HFFc6 (cell line): ENCODE measurements around the gene SOX2. TPM values are rescaled to one million over a fixed set of nuclear protein-coding genes. Genes with fewer than 3 reads are reported as not detected.

Experiments used
- DNase-seq: peaks from one replicate; pipeline ENCODE4 v3.0.0-alpha.2; 2018
- H3K27ac Mint-ChIP-seq: 2 replicates; pipeline ENCODE4 v1.8.0; 2020; ENCODE audit warnings: mild to moderate bottlenecking, mixed read lengths
- H3K27me3 Mint-ChIP-seq: 2 replicates; pipeline ENCODE4 v1.8.0; 2021; ENCODE audit warnings: mild to moderate bottlenecking, moderate library complexity, mixed read lengths; ENCODE audit not compliant: insufficient read depth
- H3K36me3 Mint-ChIP-seq: 2 replicates; pipeline ENCODE4 v1.8.0; 2021; ENCODE audit warnings: low read depth, mixed read lengths
- H3K4me1 Mint-ChIP-seq: 2 replicates; pipeline ENCODE4 v1.8.0; 2020; ENCODE audit warnings: low read depth, mixed read lengths
- H3K4me3 Mint-ChIP-seq: 2 replicates; pipeline ENCODE4 v1.8.0; 2020; ENCODE audit warnings: mild to moderate bottlenecking, moderate library complexity, mixed read lengths
- H3K9me3 Mint-ChIP-seq: 2 replicates; pipeline ENCODE4 v1.8.0; 2020; ENCODE audit warnings: mild to moderate bottlenecking, mixed read lengths
- total RNA-seq, 6 experiments: library from RNA; stranded (reverse); fragmentation: NEBNext Ultra II Directional; extraction: Animal tissue kit (Norgen Biotek cat#: 25700); gene quantifications; 2 replicates in 1 of 6; 3 replicates in 5 of 6; pipeline ENCODE4 v1.2.3, GENCODE V29; 2021
- TF ChIP-seq, protein P1 (sequence below): fragments of 200-600 bp; sonication (generic); IDR thresholded peaks from 2 replicates; pipeline ENCODE4 v1.5.0; 2021; ENCODE audit warnings: antibody characterized with exemption, mild to moderate bottlenecking

The SOX2 gene
- total RNA-seq, 6 experiments from 2014 or later = not detected

DNA sequence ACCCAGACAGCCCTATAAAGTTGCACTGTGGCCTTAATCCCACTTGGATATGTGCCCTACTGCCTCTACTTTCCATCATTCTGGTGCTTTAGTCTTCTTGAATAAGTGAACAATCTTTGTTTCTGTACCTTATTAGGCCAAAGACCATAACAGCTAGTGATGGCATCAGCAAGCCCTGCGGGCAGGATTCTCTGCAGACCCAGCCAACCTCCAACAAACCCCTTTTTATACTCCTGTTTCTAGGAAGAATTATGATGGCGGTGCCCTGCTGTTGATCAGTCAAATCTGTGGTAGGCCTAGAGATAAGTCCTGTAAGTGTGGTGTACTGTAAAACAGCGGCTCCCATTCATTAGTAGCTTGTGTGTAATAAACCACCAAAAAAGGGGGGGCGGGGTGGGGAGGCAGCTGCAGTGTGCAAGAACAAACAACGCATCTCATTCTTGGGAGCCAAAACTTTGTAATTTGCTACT lies 40.5 kb downstream of the SOX2 start:
- no peak overlapping the region for H3K27ac Mint-ChIP-seq
- no peak for DNase-seq
- no peaks in the 10 kb centered on the region for H3K36me3 Mint-ChIP-seq
- H3K9me3 Mint-ChIP-seq = peaks cover 9% of the 10 kb centered on the region
- H3K4me1 Mint-ChIP-seq = no peaks in the 10 kb centered on the region
- H3K4me3 Mint-ChIP-seq = no peak overlapping the region
- TF ChIP-seq, protein P1, sequence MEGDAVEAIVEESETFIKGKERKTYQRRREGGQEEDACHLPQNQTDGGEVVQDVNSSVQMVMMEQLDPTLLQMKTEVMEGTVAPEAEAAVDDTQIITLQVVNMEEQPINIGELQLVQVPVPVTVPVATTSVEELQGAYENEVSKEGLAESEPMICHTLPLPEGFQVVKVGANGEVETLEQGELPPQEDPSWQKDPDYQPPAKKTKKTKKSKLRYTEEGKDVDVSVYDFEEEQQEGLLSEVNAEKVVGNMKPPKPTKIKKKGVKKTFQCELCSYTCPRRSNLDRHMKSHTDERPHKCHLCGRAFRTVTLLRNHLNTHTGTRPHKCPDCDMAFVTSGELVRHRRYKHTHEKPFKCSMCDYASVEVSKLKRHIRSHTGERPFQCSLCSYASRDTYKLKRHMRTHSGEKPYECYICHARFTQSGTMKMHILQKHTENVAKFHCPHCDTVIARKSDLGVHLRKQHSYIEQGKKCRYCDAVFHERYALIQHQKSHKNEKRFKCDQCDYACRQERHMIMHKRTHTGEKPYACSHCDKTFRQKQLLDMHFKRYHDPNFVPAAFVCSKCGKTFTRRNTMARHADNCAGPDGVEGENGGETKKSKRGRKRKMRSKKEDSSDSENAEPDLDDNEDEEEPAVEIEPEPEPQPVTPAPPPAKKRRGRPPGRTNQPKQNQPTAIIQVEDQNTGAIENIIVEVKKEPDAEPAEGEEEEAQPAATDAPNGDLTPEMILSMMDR = no peak
- H3K27me3 Mint-ChIP-seq = no peaks in the 10 kb centered on the region

DNA sequence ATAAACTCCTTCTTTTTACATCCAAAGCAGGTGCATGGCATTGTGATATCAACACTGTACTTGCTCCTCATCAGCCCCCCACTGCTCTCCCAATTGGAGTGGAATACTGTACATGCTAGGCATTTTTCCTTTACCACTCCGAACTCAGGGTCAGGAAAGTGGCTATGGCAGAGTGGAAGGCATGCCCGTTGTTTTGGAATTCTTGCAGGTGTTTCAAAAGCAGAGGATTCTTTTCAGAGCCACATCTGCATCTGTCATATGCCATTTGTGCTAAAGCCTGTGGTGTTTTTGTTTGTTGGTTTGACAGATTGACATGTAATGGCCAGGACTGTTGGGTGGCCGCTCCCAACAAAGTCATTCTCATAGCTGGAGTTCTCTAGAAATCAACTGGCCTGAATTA lies 41.7 kb downstream of the SOX2 start:
- no peak overlapping the region for H3K4me3 Mint-ChIP-seq
- H3K9me3 Mint-ChIP-seq = peaks cover 9% of the 10 kb centered on the region; the same call in 1 of the 2 replicates
- H3K27ac Mint-ChIP-seq = no peak overlapping the region
- H3K4me1 Mint-ChIP-seq = no peaks in the 10 kb centered on the region
- H3K36me3 Mint-ChIP-seq = no peaks in the 10 kb centered on the region
- TF ChIP-seq, protein P1 = no peak
- no peak for DNase-seq
- no peaks in the 10 kb centered on the region for H3K27me3 Mint-ChIP-seq

DNA sequence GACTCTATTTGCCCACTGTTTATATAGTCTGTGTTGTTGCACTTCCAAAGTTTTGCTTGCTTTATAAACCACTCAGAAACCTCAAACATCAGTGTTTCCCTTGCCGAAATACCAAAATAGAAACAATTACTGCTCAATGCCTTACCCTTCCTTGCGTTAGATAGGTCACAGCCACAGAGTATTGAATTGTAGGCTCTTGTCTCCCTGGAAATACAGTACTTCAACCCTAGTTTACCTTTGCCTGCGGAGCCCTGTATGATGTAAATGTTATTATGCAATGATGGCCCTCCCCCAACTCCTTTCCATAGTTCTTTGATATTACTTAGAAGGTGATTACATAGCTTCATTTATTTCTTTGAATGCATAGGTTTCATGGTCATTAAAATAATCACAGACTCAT lies 44.2 kb downstream of the SOX2 start:
- TF ChIP-seq, protein P1 = no peak
- H3K4me3 Mint-ChIP-seq = no peak overlapping the region
- no peaks in the 10 kb centered on the region for H3K4me1 Mint-ChIP-seq
- peaks cover 20% of the 10 kb centered on the region; the same call in 1 of the 2 replicates for H3K9me3 Mint-ChIP-seq
- no peak overlapping the region for H3K27ac Mint-ChIP-seq
- DNase-seq = no peak
- no peaks in the 10 kb centered on the region for H3K27me3 Mint-ChIP-seq
- H3K36me3 Mint-ChIP-seq = no peaks in the 10 kb centered on the region

DNA sequence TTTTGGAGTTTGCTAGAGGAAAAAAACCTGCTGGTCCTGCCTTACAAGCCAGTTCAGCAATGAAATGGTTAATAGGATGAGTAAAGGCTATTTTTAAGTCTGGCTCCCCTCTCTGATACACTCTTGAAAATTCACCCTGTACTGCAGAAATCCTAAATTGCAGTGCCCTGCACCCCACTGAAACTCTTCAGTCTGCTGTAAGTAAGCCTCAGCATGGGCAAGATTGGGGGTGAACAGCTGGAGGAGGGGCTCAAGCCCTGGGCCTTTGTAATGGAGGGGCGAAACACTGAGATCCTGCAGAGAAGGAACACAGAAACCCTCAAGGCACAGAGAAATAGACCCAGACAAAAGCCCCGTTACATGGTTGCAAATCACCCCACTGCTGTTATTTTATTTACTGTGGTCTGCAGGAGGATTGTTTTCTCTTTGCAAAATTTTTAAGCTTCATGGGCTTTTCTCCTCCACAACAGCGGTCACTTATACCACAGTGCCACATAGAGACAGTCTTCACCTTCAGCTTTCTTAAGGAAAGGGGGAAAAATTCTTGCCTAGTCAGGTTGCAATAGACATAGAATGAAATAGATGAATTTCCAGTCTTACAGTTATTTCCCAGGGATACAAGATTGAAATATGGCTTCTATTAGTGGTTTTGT lies 45.0 kb downstream of the SOX2 start:
- Mint-ChIP-seq H3K27me3 (no peaks in the 10 kb centered on the region), H3K4me3 (no peak overlapping the region), H3K36me3 (no peaks in the 10 kb centered on the region; the same call in 1 of the 2 replicates), H3K9me3 (peaks cover 24% of the 10 kb centered on the region), H3K27ac (no peak overlapping the region), H3K4me1 (no peaks in the 10 kb centered on the region)
- TF ChIP-seq, protein P1 = no peak
- no peak for DNase-seq

DNA sequence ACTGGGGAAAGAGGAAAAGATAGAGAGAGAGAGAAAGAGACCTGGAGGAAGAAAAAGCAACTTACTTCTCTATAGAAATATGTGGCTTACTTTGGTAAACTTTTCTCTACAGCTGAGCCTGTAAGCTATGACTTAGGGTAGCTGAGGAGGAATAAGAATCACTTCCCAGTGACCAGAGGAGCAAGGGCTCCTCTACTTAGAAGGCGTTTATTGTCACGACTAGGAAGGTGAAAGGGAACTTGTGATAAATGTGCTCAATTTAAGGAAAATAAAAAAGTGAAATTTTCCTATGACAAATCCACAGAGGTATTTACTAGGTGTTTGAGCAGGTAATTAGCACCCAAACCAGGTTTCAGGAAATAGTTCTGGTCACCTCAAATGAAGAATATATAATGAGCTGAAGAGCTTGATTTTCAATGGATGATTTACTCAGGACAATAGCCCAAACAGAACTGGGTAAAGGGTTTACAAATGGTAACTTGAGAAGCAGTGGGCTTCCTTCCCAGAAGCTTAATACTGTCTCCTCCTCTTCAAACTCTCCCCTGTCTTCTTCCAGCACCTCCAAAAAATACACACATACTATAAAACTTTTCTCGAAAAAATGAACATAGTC lies 46.1 kb downstream of the SOX2 start:
- no peak for DNase-seq
- no peak overlapping the region for H3K27ac Mint-ChIP-seq
- no peak overlapping the region for H3K4me3 Mint-ChIP-seq
- H3K36me3 Mint-ChIP-seq = no peaks in the 10 kb centered on the region; the same call in 1 of the 2 replicates
- H3K4me1 Mint-ChIP-seq = no peaks in the 10 kb centered on the region
- H3K9me3 Mint-ChIP-seq = peaks cover 31% of the 10 kb centered on the region
- TF ChIP-seq, protein P1 = no peak
- H3K27me3 Mint-ChIP-seq = no peaks in the 10 kb centered on the region
